Fibroblast of skin of right biceps (primary cell): ENCODE data around the gene FARP1.
A peak's percentile ranks its signal among the peaks of the same experiment; 100 is the strongest.

Experiments
- DNase-seq: peaks from one replicate; pipeline ENCODE4 v3.0.0-alpha.2; 2013

Gene FARP1

DNA sequence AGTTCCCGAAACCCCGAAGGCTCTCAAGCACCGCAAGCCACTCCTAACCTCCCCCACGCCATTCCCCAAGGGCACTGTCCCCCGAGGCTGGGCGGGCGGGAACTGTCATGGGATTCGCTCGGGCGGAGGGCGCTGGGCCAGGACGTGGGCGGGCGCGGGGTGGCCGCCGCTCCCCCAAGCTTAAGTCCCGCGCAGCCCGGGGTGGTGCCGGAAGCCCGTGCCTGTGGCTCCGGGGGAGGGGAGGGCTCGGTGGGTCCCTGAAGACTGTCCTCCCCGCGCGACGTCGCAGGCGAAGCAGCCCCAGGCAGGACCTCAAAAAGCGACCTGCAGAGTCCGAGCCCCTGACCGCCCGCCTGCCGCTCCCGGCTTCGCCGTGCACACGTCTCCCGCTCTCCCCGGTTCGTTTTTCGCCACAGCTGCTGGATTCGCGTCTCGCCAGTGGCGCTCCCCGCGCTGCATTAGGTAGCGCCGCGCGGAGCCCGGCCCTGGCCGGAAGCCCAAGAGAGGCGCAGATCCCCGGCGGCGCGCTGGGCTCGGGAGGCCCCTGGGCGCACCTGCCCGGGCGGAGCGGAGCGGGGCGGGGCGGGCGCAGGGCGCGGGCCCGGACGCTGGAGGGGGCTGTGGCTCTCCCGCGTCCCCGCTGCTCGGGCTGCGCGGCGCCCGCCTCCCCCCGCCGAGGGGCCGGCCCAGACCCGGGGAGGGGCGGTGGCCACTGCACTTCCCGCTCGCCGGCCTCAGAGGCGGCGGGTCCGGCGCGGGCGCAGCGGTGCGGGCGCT lies at the start of gene FARP1:
Gene FARP1 (plus strand): TSS at position 715 of the 777 bp plus-strand sequence. CDS start 70,149 bp downstream, outside the sequence.
- DNase-seq = peak; percentile 76

DNA sequence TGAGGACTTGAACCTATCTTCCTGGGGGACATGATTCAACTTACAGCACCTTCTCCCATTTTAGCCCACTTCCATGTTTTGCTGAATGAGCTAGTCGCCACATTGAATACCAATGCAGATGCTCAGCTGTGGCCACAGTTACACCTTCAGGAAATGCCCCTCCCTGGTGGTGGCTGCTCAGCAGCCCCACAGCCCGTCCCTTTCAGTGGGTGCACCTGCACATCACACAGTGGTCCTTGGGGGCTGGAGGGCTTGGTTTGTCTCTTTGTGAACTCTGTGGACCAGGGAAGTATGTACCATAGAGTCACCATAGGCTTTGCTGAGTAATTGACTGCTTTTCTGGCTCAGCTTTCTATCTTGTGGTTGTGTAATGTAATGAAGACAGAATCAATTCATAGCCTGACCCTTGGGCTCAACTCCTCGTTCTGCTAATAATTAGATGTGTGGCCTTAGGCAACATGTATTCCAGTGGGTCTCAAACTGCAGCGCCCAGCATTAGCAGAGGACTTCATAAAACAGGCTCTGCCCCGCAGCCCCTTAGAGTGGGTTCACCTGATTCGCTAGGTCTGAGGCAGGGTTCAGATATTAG lies 48.1 kb upstream of the FARP1 start:
- DNase-seq = peak; percentile 8

DNA sequence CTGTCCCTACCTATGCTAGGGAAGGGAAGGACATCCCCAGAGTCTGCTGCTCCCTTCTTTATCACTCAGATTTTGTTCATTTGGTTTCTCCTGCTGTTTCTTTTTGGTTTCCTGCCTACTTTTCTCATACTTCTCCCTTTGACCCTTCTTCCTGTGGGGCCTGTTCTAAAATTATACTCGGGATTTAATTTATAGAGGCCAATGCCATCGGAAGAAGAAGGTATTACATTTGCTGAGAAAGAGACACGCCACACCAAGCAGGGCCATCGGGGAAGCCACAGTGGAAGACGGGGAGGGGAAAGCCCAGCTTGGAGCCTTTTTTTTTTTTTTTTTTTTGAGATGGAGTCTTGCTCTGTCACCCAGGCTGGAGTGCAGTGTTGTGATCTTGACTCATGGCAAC lies 46.8 kb upstream of the FARP1 start:
- DNase-seq = peak; percentile 16

DNA sequence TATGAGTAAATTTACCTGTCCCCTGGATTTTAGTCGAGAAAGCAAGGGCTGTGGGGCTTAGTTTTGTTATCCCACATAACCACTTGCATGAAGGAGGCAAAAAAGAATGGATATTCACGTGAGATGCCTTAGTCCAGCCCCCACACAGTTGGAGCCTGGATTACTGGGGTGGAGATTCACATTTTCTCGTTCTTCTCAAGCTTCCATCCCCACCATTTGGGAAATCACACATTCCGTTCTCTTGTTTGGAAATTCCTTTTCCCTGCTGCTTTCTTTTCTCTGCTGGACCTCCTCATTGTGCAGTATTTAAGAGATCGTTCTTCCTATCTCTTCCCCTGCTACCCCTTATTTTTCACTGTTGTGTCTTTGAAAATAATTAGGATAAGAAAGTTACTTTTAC lies 45.1 kb upstream of the FARP1 start:
- peak; percentile 43 for DNase-seq

- peak; percentile 93 for DNase-seq
These were observed 44.4 kb upstream of the FARP1 start for GRCh38 chr13:98098516-98098915.

DNA sequence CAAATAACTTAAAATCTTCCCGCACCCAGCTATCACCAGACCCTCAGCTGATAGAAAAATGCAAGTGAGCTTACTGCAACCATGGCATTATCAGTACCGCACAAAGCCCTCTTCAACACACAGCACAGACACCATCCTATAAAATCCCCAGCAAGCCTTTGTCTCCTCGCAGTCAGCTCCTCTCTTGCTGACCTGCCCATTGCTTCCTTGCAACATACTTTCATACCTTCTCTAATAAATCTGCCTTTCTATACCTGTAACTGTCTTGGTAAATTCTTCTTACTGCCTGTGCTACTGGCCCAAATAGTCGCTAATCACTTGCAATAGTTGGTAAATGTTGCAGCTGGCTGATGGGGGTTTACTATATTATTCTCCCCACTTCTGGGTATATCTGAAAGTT lies 43.3 kb upstream of the FARP1 start:
- no peak for DNase-seq

- no peak for DNase-seq
These were observed 42.4 kb upstream of the FARP1 start for GRCh38 chr13:98100481-98100880.

- peak; percentile 52 for DNase-seq
These were observed 39.4 kb upstream of the FARP1 start for GRCh38 chr13:98103531-98103930.

GRCh38 chr13:98103942-98104880 lies 38.7 kb upstream of the FARP1 start:
- DNase-seq = peak; percentile 41

GRCh38 chr13:98105929-98106336 lies 37.0 kb upstream of the FARP1 start:
- DNase-seq = peak; percentile 70

GRCh38 chr13:98108341-98108740 lies 34.6 kb upstream of the FARP1 start:
- DNase-seq = peak; percentile 46

DNA sequence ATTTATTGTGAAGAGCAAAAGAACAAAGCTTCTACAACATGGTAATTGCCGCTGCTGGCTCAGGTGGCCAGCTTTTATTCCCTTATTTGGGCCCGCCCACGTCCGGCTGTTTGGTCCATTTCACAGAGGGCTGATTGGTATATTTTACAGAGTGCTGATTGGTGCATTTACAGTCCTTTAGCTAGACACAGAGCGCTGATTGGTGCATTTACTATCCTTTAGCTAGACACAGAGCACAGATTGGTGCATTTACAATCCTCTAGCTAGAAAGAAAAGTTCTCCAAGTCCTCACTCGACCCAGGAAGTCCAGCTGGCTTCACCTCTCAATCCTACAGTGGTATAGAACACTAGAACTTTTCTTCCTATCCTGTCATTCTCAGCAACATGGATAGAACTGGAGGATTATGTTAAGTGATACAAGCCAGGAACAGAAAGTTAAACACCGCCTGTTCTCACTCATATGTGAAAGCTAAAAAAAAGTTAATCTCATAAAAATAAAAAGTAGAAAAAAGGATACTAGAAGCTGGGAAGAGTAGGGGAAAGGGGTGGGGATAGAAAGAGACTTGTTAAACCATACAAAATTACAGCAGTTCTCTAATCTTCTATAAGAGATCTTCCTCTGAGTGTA lies 33.6 kb upstream of the FARP1 start:
- DNase-seq = no peak

DNA sequence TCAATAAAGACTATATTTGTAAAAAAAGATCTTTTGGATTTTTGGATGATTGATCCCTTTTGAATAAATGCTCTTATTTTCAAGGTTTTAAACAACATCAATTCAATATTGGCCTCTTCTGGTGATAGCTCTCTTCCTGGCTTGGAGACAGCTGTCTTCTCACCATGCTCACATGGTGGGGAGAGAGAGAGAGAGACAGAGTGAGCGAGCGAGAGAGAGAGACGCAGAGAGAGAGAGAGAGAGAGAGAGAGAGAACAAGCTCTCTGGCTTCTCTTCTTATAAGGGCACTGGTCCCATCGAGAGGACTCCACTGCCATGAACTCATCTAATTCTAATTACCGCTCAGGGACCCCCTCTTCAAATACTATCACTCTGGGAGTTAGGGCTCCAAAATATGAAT lies 32.1 kb upstream of the FARP1 start:
- DNase-seq = no peak

GRCh38 chr13:98111168-98112098 lies 31.5 kb upstream of the FARP1 start:
- DNase-seq = no peak

- DNase-seq = peak; percentile 9
These were observed 30.4 kb upstream of the FARP1 start for GRCh38 chr13:98112456-98112855.

DNA sequence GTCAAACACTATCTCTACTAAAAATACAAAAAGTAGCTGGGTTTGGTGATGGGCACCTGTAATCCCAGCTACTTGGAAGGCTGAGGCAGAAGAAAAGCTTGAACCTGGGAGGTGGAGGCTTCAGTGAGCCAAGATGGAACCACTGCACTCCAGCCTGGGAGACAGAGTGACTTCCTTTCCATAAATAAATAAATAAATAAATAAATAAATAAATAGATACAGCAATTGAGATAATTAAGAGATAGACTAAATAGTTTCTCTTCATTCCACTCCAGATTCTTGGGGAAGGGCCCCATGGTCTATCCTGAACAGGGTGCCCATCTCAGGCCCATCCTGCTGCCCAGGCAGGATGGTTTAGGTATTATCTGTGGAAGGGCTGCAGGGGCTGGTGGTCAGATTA lies 24.0 kb upstream of the FARP1 start:
- DNase-seq = no peak

DNA sequence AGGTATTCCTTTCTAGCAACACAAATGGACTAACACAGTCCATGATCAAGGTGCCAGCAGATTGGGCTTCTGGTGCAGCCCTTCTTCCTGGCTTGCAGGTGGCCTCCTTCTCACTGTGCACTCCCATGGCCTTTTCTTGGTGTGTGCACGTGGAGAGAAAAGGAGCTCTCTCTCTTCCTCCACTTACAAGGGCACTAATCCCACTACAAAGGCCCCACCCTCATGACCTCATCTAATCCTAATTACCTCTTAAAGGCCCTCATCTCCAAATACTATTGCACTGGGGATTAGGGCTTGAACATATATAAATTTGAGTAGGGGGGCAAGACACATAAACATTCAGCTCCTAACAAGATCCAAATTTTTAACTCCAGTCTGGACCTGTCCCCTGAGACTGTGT lies 19.7 kb upstream of the FARP1 start:
- no peak for DNase-seq

GRCh38 chr13:98129059-98129746 lies 13.7 kb upstream of the FARP1 start:
- peak; percentile 71 for DNase-seq

GRCh38 chr13:98133946-98134345 lies 8.9 kb upstream of the FARP1 start:
- DNase-seq = no peak

GRCh38 chr13:98134901-98135300 lies 8.0 kb upstream of the FARP1 start:
- no peak for DNase-seq

DNA sequence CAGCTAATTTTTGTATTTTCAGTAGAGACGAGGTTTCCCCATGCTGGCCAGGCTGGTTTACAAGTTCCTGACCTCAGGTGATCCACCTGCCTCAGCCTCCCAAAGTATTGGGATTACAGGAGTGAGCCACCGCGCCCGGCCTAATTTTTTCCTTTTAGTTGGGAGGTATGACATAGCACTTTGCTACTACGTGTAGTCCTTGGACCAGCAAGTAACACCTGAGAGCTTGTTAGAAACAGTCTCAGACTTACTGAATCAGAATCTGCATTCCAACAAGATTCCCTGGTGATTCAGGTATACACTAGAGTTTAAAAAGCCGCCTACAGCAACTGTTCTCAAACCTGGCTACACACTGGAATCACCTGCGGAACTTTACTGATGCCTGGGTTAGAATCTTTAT lies 1.8 kb upstream of the FARP1 start:
- DNase-seq = no peak
